K562 (cell line): ENCODE measurements around the gene LRRC10B. TPM values are rescaled to one million over a fixed set of nuclear protein-coding genes. Genes with fewer than 3 reads are reported as not detected.

ENCODE experiments used
- CEBPB ChIP-seq: fragments of 450-650 bp; IDR thresholded peaks from 2 replicates; pipeline ENCODE4 v1.6.1; 2016; ENCODE audit warnings: missing genetic modification characterization, missing compliant biosample characterization
- DPF2 ChIP-seq: fragments of 450-650 bp; IDR thresholded peaks from 2 replicates; pipeline ENCODE4 v1.6.1; 2016
- EGR1 ChIP-seq: fragments of 450-650 bp; conservative IDR thresholded peaks from 2 replicates; pipeline ENCODE4 v1.6.1; 2017; ENCODE audit warnings: mild to moderate bottlenecking
- NR4A1 ChIP-seq, 2 experiments: fragments of 250-450 bp in 1 of 2; fragments of 450-650 bp in 1 of 2; sonication (Bioruptor Pico) in 1 of 2; IDR thresholded peaks; 2 replicates each; pipeline versions ENCODE4 v1.4.0 to v1.6.1; 2016 to 2020; ENCODE audit warnings: mild to moderate bottlenecking in 2 of 2, missing compliant biosample characterization in 1 of 2, missing genetic modification characterization in 1 of 2, moderate library complexity in 1 of 2
- PPARD ChIP-seq: fragments of 250-450 bp; sonication (Bioruptor Pico); IDR thresholded peaks from 2 replicates; pipeline ENCODE4 v1.8.0; 2022; ENCODE audit warnings: inconsistent platforms, mild to moderate bottlenecking, moderate library complexity
- SETDB1 ChIP-seq: IDR thresholded peaks from one replicate; pipeline ENCODE4 v1.6.1; 2012; ENCODE audit warnings: low read length, control low read depth, inconsistent platforms
- TEAD4 ChIP-seq, 2 experiments: sonication (generic) in 1 of 2; formaldehyde crosslinking in 1 of 2; IDR thresholded peaks; 2 replicates each; pipeline versions ENCODE4 v1.6.1 to v1.8.0; 2012 to 2022; ENCODE audit warnings: borderline replicate concordance in 1 of 2, inconsistent platforms in 1 of 2, low read length in 1 of 2, mild to moderate bottlenecking in 1 of 2, missing genetic modification reagents in 1 of 2
- ZFP1 ChIP-seq: fragments of 450-650 bp; formaldehyde crosslinking; IDR thresholded peaks from 2 replicates; pipeline ENCODE4 v1.4.0; 2020; ENCODE audit warnings: mild to moderate bottlenecking, mixed read lengths
- ZKSCAN3 ChIP-seq: fragments of 250-450 bp; sonication (Bioruptor Pico); IDR thresholded peaks from 2 replicates; pipeline ENCODE4 v1.4.0; 2020
- ZNF384 ChIP-seq: IDR thresholded peaks from 2 replicates; pipeline ENCODE4 v1.6.1; 2012; ENCODE audit warnings: low read depth, low read length, improper control_type of control experiment
- ZNF644 ChIP-seq: fragments of 200-800 bp; sonication (Bioruptor generic); IDR thresholded peaks from 2 replicates; pipeline ENCODE4 v1.6.1; 2016; ENCODE audit warnings: low read depth, missing genetic modification characterization, missing compliant biosample characterization
- ZNF785 ChIP-seq: fragments of 250-450 bp; sonication (Bioruptor Pico); IDR thresholded peaks from 2 replicates; pipeline ENCODE4 v1.4.0; 2020; ENCODE audit warnings: mild to moderate bottlenecking
- ZNF79 ChIP-seq: fragments of 250-450 bp; sonication (Bioruptor Pico); IDR thresholded peaks from 2 replicates; pipeline ENCODE4 v1.4.0; 2020; ENCODE audit warnings: low read depth, mild to moderate bottlenecking, moderate library complexity
- polyA plus RNA-seq, 8 experiments: library from polyadenylated mRNA; depleted of rRNA in 4 of 8; stranded (reverse) in 5 of 8; unstranded in 3 of 8; fragments of >200 nt; fragmentation: Nextera tagmentation in 2 of 8; fragmentation: Illumina TruSeq in 1 of 8; extraction: Ambion mirVana in 2 of 8; extraction: Trizol in 1 of 8; gene quantifications; 2 replicates each; pipeline versions ENCODE4 v1.2.1 to v1.2.3, GENCODE V29; 2011 to 2014; ENCODE audit warnings: inconsistent platforms in 1 of 8, missing spikeins in 1 of 8
- total RNA-seq, 7 experiments: library from RNA; depleted of rRNA in 6 of 7; stranded (reverse); fragments of >200 nt in 6 of 7; fragmentation: Illumina TruSeq in 2 of 7; extraction: Trizol in 2 of 7; gene quantifications; 2 replicates each; pipeline versions ENCODE4 v1.2.1 to v1.2.3, GENCODE V29; 2011 to 2021; ENCODE audit warnings: low replicate concordance in 1 of 7
- TF ChIP-seq, protein P1 (sequence below), 2 experiments: fragments of 450-650 bp in 1 of 2; sonication (generic) in 1 of 2; formaldehyde crosslinking in 1 of 2; IDR thresholded peaks in 1 of 2; conservative IDR thresholded peaks in 1 of 2; 2 replicates each; pipeline versions ENCODE4 v1.6.1 to v1.8.1; 2016 to 2023; ENCODE audit warnings: mild to moderate bottlenecking in 2 of 2, moderate library complexity in 2 of 2, inconsistent platforms in 1 of 2, missing genetic modification reagents in 1 of 2
- TF ChIP-seq, protein P2 (sequence below), 2 experiments: fragments of 450-650 bp; IDR thresholded peaks; 2 replicates each; pipeline ENCODE4 v1.6.1; 2016; ENCODE audit warnings: mild to moderate bottlenecking in 2 of 2, borderline replicate concordance in 1 of 2, low read depth in 1 of 2, moderate library complexity in 1 of 2
- TF ChIP-seq, protein P3 (sequence below): fragments of 250-450 bp; sonication (Bioruptor Pico); IDR thresholded peaks from 2 replicates; pipeline ENCODE4 v1.5.1; 2021; ENCODE audit warnings: mild to moderate bottlenecking

Gene LRRC10B
- total and polyA plus RNA-seq, 9 of the 15 experiments (the other 6 are each of a cell fraction or from before 2014, with no cell fraction given), result 0.11 TPM; not detected in 8

DNA sequence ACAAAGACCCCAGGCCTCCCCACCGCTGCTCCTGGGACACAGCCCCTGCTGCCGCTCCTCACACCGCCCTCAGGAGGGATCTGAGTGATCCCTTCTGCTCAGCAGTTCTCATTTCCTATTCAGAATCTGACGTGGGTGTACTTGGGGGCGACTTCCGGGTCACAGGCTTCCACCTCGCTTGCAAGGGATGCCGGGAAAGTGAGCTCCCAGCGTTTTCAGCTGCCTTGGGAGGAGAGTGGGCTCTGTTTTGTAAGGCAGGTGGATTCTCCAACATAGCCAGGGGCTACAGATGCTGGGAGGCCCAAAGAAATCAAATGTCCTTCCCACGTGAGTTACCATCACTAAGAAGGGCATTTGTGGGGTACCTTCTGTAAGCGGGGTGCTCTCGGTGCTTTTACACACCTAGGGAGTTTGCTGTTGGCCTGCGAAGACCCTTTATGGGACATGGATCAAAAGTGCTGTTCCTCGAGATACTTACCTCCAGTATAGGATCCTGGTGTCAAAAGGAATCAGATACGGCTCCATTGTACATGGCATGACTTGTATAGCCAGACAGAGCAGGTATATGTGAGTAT is 9.7 kb upstream of the LRRC10B start (continued):
- TF ChIP-seq, protein P1, sequence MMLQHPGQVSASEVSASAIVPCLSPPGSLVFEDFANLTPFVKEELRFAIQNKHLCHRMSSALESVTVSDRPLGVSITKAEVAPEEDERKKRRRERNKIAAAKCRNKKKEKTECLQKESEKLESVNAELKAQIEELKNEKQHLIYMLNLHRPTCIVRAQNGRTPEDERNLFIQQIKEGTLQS (IDR thresholded peaks at IDR 0.05), result no peak
- TF ChIP-seq, protein P1 (CRISPR knock-in tag; conservative IDR thresholded peaks at IDR 0.05), result no peak
- TF ChIP-seq CEBPB (tag), result no peak
- peak; percentile 84 for TF ChIP-seq EGR1
- TF ChIP-seq ZNF644 (tag), result no peak
- TF ChIP-seq ZNF785 (CRISPR knock-in tag), result no peak
- no peak for TF ChIP-seq ZFP1 (CRISPR knock-in tag)
- TF ChIP-seq, protein P2, sequence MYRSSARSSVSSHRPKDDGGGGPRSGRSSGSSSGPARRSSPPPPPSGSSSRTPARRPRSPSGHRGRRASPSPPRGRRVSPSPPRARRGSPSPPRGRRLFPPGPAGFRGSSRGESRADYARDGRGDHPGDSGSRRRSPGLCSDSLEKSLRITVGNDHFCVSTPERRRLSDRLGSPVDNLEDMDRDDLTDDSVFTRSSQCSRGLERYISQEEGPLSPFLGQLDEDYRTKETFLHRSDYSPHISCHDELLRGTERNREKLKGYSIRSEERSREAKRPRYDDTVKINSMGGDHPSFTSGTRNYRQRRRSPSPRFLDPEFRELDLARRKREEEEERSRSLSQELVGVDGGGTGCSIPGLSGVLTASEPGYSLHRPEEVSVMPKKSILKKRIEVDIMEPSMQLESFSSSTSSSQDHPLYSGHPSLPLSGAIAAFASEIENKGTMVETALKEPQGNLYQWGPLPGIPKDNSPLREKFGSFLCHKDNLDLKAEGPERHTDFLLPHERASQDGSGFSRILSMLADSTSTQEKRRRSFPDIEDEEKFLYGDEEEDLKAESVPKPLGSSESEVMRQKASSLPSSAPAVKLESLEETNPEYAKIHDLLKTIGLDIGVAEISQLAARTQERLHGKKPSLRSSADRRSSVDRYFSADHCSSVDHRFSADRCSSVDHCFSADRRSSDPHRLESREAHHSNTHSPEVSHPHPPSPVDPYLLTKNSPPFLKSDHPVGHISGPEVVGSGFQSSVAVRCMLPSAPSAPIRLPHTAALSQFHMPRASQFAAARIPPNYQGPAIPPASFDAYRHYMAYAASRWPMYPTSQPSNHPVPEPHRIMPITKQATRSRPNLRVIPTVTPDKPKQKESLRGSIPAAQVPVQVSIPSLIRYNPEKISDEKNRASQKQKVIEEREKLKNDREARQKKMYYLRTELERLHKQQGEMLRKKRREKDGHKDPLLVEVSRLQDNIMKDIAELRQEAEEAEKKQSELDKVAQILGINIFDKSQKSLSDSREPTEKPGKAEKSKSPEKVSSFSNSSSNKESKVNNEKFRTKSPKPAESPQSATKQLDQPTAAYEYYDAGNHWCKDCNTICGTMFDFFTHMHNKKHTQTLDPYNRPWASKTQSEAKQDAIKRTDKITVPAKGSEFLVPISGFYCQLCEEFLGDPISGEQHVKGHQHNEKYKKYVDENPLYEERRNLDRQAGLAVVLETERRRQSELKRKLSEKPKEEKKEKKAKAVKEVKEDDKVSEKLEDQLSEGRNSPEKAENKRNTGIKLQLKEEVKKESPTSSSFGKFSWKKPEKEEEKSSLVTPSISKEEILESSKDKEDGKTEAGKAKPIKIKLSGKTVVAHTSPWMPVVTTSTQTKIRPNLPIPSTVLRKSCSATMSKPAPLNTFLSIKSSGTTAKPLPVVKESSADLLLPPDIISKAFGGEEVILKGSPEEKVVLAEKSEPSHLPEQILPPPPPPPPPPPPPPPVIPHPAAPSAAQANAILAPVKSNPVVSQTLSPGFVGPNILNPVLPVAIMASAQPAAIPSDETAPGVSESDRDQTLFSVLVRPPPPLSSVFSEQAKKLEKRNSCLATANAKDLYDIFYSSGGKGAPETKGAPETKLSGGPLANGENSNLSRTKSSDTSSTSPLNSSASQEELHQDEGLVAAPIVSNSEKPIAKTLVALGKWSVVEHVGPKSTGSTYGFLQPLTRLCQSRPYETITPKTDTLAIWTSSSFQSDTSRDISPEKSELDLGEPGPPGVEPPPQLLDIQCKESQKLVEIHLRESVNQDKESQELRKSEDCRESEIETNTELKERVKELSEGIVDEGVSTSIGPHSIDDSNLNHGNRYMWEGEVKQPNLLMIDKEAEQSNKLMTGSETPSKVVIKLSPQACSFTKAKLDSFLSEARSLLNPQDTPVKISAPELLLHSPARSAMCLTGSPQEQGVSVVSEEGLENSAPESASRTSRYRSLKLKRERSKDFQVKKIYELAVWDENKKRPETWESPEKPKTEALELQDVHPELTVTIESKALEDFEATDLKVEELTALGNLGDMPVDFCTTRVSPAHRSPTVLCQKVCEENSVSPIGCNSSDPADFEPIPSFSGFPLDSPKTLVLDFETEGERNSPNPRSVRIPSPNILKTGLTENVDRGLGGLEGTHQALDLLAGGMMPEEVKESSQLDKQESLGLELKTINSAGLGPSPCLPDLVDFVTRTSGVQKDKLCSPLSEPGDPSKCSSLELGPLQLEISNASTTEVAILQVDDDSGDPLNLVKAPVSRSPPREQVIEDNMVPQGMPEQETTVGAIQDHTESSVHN (IDR thresholded peaks at IDR 0.05; ENCODE audit: borderline replicate concordance in 1 of 2, low read depth in 1 of 2), result no peak
- TF ChIP-seq PPARD (CRISPR knock-in tag), result no peak
- no peak for TF ChIP-seq ZNF79 (CRISPR knock-in tag)
- no peak for TF ChIP-seq ZNF384
- TF ChIP-seq SETDB1, result no peak
- no peak for TF ChIP-seq NR4A1 (CRISPR knock-in tag; IDR thresholded peaks at IDR 0.05)
- no peak for TF ChIP-seq NR4A1 (tag; IDR thresholded peaks at IDR 0.05)
- peak; percentile 78 for TF ChIP-seq TEAD4 (IDR thresholded peaks at IDR 0.05; ENCODE audit: low read length)
- no peak for TF ChIP-seq TEAD4 (CRISPR knock-in tag; IDR thresholded peaks at IDR 0.05; ENCODE audit: borderline replicate concordance)
- TF ChIP-seq, protein P3, sequence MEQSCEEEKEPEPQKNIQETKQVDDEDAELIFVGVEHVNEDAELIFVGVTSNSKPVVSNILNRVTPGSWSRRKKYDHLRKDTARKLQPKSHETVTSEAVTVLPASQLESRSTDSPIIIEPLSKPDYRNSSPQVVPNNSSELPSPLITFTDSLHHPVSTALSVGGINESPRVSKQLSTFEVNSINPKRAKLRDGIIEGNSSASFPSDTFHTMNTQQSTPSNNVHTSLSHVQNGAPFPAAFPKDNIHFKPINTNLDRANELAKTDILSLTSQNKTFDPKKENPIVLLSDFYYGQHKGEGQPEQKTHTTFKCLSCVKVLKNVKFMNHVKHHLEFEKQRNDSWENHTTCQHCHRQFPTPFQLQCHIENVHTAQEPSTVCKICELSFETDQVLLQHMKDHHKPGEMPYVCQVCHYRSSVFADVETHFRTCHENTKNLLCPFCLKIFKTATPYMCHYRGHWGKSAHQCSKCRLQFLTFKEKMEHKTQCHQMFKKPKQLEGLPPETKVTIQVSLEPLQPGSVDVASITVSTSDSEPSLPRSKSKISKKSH (CRISPR knock-in tag), result no peak
- no peak for TF ChIP-seq ZKSCAN3
- TF ChIP-seq DPF2, result no peak
